ENCODE measurements around the gene GRID2. TPM values are rescaled to one million over a fixed set of nuclear protein-coding genes. Genes with fewer than 3 reads are reported as not detected.

Gene GRID2
- total and polyA plus RNA-seq, 2 of the 13 experiments (the other 11 are each of a cell fraction or from before 2014, with no cell fraction given) = not detected

DNA sequence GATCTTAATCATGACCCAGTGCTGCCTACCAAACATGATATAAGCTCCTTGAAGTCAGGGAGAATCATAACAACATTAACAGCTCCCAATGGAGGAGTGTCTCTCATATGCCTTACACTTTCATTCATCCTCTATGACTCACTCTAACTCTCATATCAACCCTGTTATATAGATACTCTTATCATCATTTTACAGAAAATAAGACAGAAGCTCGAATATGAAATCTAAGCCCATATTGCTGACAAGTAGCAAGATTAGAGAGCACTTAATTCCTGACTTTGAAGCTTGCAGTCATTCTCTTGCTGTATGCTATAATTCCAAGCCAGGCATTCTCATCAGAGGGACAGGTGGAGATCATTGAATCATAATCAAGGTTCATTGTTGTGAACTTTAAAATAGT, 1048.1 kb downstream of the GRID2 start:
- BruUV-seq (replicated peaks) = no TSS peak
- Histone ChIP-seq H3K4me3 (replicated peaks in 1 of 3; ENCODE audit: insufficient read depth in 1 of 3, low read depth in 2 of 3, low read length in 3 of 3) (no peak overlapping the region), H3K9me3 (ENCODE audit: low read length) (no peaks in the 10 kb centered on the region), H3K9ac (ENCODE audit: insufficient read depth, low read depth, low read length) (no peak overlapping the region), H2AFZ (ENCODE audit: low read length) (no peak overlapping the region), H3K27me3 (ENCODE audit: control insufficient read depth in 1 of 2, insufficient read depth in 2 of 2, low read length in 2 of 2) (no peaks in the 10 kb centered on the region), H3K4me2 (ENCODE audit: low read depth, low read length) (no peak overlapping the region), H3K4me1 (ENCODE audit: insufficient read depth, low read length) (no peaks in the 10 kb centered on the region), H3K36me3 (replicated peaks in 1 of 2; ENCODE audit: control insufficient read depth in 1 of 2, insufficient read depth in 2 of 2, low read length in 2 of 2) (no peaks in the 10 kb centered on the region), H4K20me1 (ENCODE audit: insufficient read depth, low read length) (no peaks in the 10 kb centered on the region), H3K79me2 (ENCODE audit: insufficient read depth, low read length) (no peaks in the 10 kb centered on the region), H3K27ac (ENCODE audit: extremely low read length, insufficient read depth, low read length) (no peak overlapping the region)
- ChIA-PET CTCF (ENCODE audit: low intra/inter-chr PET ratio, low total read pairs) (no interaction called here), POLR2A (no interaction called here)
- 0% methylated on average over 1 of the region's 1 CpG for WGBS (ENCODE audit: low lambda C conversion rate)
- intact Hi-C loops (cut with micrococcal nuclease; ENCODE audit: unreplicated experiment) (no loop called here), in situ Hi-C loops (cut with HindIII; ENCODE audit: extremely low pct_ligation_motif_present, low pct_unique_long_range_greater_than_20kb) (no loop called here)
- TF ChIP-seq, protein P1, sequence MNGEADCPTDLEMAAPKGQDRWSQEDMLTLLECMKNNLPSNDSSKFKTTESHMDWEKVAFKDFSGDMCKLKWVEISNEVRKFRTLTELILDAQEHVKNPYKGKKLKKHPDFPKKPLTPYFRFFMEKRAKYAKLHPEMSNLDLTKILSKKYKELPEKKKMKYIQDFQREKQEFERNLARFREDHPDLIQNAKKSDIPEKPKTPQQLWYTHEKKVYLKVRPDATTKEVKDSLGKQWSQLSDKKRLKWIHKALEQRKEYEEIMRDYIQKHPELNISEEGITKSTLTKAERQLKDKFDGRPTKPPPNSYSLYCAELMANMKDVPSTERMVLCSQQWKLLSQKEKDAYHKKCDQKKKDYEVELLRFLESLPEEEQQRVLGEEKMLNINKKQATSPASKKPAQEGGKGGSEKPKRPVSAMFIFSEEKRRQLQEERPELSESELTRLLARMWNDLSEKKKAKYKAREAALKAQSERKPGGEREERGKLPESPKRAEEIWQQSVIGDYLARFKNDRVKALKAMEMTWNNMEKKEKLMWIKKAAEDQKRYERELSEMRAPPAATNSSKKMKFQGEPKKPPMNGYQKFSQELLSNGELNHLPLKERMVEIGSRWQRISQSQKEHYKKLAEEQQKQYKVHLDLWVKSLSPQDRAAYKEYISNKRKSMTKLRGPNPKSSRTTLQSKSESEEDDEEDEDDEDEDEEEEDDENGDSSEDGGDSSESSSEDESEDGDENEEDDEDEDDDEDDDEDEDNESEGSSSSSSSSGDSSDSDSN (CRISPR knock-in tag; IDR thresholded peaks at IDR 0.05) = no peak
- no peak for TF ChIP-seq ZNF446 (CRISPR knock-in tag; IDR thresholded peaks at IDR 0.05)
- TF ChIP-seq ZNF703 (CRISPR knock-in tag; IDR thresholded peaks at IDR 0.05; ENCODE audit: borderline replicate concordance) = no peak
- TF ChIP-seq NCOA5 (CRISPR knock-in tag; IDR thresholded peaks at IDR 0.05) = no peak
- no peak for TF ChIP-seq AGO1 (IDR thresholded peaks at IDR 0.05; ENCODE audit: low read depth, low read length, poor library complexity, severe bottlenecking)
- no peak for TF ChIP-seq SP1 (IDR thresholded peaks at IDR 0.05)
- no peak for TF ChIP-seq SP1 (CRISPR knock-in tag; IDR thresholded peaks at IDR 0.05)
- TF ChIP-seq TAF1 (CRISPR knock-in tag; IDR thresholded peaks at IDR 0.05) = no peak
- TF ChIP-seq, protein P2, sequence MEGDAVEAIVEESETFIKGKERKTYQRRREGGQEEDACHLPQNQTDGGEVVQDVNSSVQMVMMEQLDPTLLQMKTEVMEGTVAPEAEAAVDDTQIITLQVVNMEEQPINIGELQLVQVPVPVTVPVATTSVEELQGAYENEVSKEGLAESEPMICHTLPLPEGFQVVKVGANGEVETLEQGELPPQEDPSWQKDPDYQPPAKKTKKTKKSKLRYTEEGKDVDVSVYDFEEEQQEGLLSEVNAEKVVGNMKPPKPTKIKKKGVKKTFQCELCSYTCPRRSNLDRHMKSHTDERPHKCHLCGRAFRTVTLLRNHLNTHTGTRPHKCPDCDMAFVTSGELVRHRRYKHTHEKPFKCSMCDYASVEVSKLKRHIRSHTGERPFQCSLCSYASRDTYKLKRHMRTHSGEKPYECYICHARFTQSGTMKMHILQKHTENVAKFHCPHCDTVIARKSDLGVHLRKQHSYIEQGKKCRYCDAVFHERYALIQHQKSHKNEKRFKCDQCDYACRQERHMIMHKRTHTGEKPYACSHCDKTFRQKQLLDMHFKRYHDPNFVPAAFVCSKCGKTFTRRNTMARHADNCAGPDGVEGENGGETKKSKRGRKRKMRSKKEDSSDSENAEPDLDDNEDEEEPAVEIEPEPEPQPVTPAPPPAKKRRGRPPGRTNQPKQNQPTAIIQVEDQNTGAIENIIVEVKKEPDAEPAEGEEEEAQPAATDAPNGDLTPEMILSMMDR (CRISPR knock-in tag; IDR thresholded peaks at IDR 0.05) = no peak
- TF ChIP-seq TRIM24 (CRISPR knock-in tag; IDR thresholded peaks at IDR 0.05) = no peak
- TF ChIP-seq PCBP1 (IDR thresholded peaks at IDR 0.05; ENCODE audit: borderline replicate concordance, low read depth, low read length) = no peak
- no peak for TF ChIP-seq CEBPG (CRISPR knock-in tag; IDR thresholded peaks at IDR 0.05)
- ATAC-seq (no peak), FAIRE-seq (no peak), DNase-seq (ENCODE audit: low spot score) (no peak)

Measured in HepG2 (cell line).